Gastroesophageal sphincter (tissue), 3 donors: ENCODE results near the gene TMOD2.

ENCODE experiments used
- EP300 ChIP-seq: sonication (generic); formaldehyde crosslinking; IDR thresholded peaks from one replicate; pipeline ENCODE4 v1.6.1; 2017; ENCODE audit warnings: antibody characterized with exemption, mild to moderate bottlenecking
- POLR2A ChIP-seq, 2 donors: fragments of 450-650 bp; IDR thresholded peaks; one replicate each; pipeline ENCODE4 v1.6.1; 2017; ENCODE audit warnings: antibody characterized with exemption in 2 of 2, mild to moderate bottlenecking in 2 of 2, moderate library complexity in 1 of 2
- TF ChIP-seq, protein P1 (sequence below), 4 experiments: fragments of 200-600 bp in 2 of 4; fragments of 450-650 bp in 2 of 4; sonication (generic) in 1 of 4; IDR thresholded peaks; one replicate each; pipeline ENCODE4 v1.5.1; 2017 to 2019; ENCODE audit warnings: antibody characterized with exemption in 4 of 4, mild to moderate bottlenecking in 2 of 4, moderate library complexity in 2 of 4

DNA sequence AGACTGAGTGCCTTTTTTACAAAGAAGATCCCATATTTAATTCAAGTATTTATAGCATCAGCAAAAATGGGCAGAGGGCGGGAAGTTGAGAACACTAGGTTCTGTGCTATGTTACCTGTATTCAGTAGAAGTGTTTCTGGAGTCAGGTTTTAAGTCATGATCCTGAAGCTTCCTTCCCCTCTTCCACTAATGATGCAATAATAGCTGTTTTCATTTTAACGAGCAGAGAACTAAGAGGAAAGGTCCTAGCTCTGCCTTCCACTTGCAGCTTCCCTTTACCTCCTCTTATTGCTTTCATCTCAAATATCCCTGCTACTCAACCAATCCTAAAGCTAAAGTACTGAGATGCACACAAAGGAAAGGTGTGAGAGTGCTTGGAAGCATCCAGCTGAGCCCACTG is 61.2 kb downstream of the TMOD2 start:
- TF ChIP-seq, protein P1, sequence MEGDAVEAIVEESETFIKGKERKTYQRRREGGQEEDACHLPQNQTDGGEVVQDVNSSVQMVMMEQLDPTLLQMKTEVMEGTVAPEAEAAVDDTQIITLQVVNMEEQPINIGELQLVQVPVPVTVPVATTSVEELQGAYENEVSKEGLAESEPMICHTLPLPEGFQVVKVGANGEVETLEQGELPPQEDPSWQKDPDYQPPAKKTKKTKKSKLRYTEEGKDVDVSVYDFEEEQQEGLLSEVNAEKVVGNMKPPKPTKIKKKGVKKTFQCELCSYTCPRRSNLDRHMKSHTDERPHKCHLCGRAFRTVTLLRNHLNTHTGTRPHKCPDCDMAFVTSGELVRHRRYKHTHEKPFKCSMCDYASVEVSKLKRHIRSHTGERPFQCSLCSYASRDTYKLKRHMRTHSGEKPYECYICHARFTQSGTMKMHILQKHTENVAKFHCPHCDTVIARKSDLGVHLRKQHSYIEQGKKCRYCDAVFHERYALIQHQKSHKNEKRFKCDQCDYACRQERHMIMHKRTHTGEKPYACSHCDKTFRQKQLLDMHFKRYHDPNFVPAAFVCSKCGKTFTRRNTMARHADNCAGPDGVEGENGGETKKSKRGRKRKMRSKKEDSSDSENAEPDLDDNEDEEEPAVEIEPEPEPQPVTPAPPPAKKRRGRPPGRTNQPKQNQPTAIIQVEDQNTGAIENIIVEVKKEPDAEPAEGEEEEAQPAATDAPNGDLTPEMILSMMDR (IDR thresholded peaks at IDR 0.05), result no peak
- TF ChIP-seq EP300 (no peak), POLR2A (IDR thresholded peaks at IDR 0.05) (no peak)
